ENCODE measurements around the gene SNX18. TPM values are rescaled to one million over a fixed set of nuclear protein-coding genes. Genes with fewer than 3 reads are reported as not detected.

SNX18 gene
- total RNA-seq, 1 donor from 2014 or later: 33.6 TPM

- intact Hi-C loops (cut with DNase I): no loop called here
- no peaks in the 10 kb centered on the region for H3K9me3 ChIP-seq
- TF ChIP-seq CTCF (IDR thresholded peaks at IDR 0.05): no peak
- H3K27ac ChIP-seq: no peak overlapping the region
- ATAC-seq: no peak
- DNase-seq: no peak
- H3K27me3 ChIP-seq (ENCODE audit: low read depth): no peaks in the 10 kb centered on the region
- peaks cover 11% of the 10 kb centered on the region for H3K4me1 ChIP-seq
- no peak overlapping the region for H3K4me3 ChIP-seq
- H3K36me3 ChIP-seq: peaks cover 6% of the 10 kb centered on the region
Measured at GRCh38 chr5:54548565-54548964, 31.0 kb downstream of the SNX18 start.

- Histone ChIP-seq H3K9me3 (no peaks in the 10 kb centered on the region), H3K27me3 (ENCODE audit: low read depth) (no peaks in the 10 kb centered on the region), H3K27ac (no peak overlapping the region), H3K4me3 (no peak overlapping the region), H3K4me1 (peaks cover 11% of the 10 kb centered on the region), H3K36me3 (peaks cover 6% of the 10 kb centered on the region)
- no peak for ATAC-seq
- intact Hi-C loops (cut with DNase I): no loop called here
- no peak for TF ChIP-seq CTCF (IDR thresholded peaks at IDR 0.05)
- DNase-seq: no peak
Measured at GRCh38 chr5:54551292-54551691, 33.7 kb downstream of the SNX18 start.

GRCh38 chr5:54551926-54552325 lies 34.4 kb downstream of the SNX18 start:
- no peak for ATAC-seq

DNA sequence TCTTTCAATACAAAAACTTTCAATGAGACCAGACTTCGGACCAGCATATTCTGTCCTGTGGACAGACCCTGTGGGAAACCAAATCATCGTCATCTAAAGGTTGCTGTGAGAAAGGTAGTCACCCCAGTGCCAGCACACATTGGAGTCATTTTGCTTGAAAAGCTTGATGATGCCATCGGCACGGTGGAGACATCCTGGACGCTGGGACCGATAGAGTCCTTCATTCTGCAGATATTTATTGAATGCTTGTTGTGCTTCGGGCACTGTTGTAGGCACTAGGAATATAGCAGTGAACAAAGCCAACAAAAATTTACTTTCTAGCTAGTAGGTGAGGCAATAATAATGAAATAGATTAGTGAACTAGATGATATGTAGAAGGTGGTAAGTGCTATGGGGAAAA lies 34.9 kb downstream of the SNX18 start:
- no peak for DNase-seq
- Histone ChIP-seq H3K4me1 (peaks cover 9% of the 10 kb centered on the region), H3K9me3 (no peaks in the 10 kb centered on the region), H3K27ac (no peak overlapping the region), H3K36me3 (peaks cover 6% of the 10 kb centered on the region), H3K4me3 (no peak overlapping the region), H3K27me3 (ENCODE audit: low read depth) (no peaks in the 10 kb centered on the region)
- no peak for ATAC-seq
- no peak for TF ChIP-seq CTCF (IDR thresholded peaks at IDR 0.05)
- intact Hi-C loops (cut with DNase I): no loop called here

More at GRCh38 chr5:54551926-54552325, 34.4 kb downstream of the SNX18 start:
- Histone ChIP-seq H3K4me3 (no peak overlapping the region), H3K36me3 (peaks cover 6% of the 10 kb centered on the region), H3K27me3 (ENCODE audit: low read depth) (no peaks in the 10 kb centered on the region), H3K9me3 (no peaks in the 10 kb centered on the region), H3K4me1 (peaks cover 11% of the 10 kb centered on the region), H3K27ac (no peak overlapping the region)
- DNase-seq: no peak
- no peak for TF ChIP-seq CTCF (IDR thresholded peaks at IDR 0.05)
- intact Hi-C loops (cut with DNase I): no loop called here

- Histone ChIP-seq H3K4me1 (no peaks in the 10 kb centered on the region), H3K36me3 (no peaks in the 10 kb centered on the region), H3K4me3 (no peak overlapping the region), H3K27me3 (ENCODE audit: low read depth) (no peaks in the 10 kb centered on the region), H3K27ac (no peak overlapping the region), H3K9me3 (no peaks in the 10 kb centered on the region)
- ATAC-seq: no peak
- intact Hi-C loops (cut with DNase I): no loop called here
- no peak for DNase-seq
- TF ChIP-seq CTCF (IDR thresholded peaks at IDR 0.05): no peak
Measured at GRCh38 chr5:54553659-54554207, 36.2 kb downstream of the SNX18 start.

All from lower lobe of right lung (tissue), 2 donors.